Choroid plexus epithelial cell (primary cell): ENCODE data around the gene B4GALNT2.
"Not testable (repeated sequence)": the region's sequence is repeated elsewhere in the genome, so short reads cannot be mapped to it uniquely, and the experiment has no call there.

Experiments used
- DNase-seq: peaks from one replicate; pipeline ENCODE4 v3.0.0-alpha.2; 2010; ENCODE audit warnings: low read depth
- H3K4me3 ChIP-seq: 2 replicates; pipeline ENCODE4 v1.5.1; 2011; ENCODE audit warnings: low read depth, mild to moderate bottlenecking, control low read depth, low read length, moderate library complexity
- TF ChIP-seq, protein P1 (sequence below): conservative IDR thresholded peaks from 2 replicates; pipeline ENCODE4 v1.5.1; 2011; ENCODE audit warnings: low read depth, mild to moderate bottlenecking, control low read depth, inconsistent platforms, low read length, moderate library complexity

Gene B4GALNT2

GRCh38 chr17:49121696-49122292, 10.8 kb upstream of the B4GALNT2 start:
- TF ChIP-seq, protein P1, sequence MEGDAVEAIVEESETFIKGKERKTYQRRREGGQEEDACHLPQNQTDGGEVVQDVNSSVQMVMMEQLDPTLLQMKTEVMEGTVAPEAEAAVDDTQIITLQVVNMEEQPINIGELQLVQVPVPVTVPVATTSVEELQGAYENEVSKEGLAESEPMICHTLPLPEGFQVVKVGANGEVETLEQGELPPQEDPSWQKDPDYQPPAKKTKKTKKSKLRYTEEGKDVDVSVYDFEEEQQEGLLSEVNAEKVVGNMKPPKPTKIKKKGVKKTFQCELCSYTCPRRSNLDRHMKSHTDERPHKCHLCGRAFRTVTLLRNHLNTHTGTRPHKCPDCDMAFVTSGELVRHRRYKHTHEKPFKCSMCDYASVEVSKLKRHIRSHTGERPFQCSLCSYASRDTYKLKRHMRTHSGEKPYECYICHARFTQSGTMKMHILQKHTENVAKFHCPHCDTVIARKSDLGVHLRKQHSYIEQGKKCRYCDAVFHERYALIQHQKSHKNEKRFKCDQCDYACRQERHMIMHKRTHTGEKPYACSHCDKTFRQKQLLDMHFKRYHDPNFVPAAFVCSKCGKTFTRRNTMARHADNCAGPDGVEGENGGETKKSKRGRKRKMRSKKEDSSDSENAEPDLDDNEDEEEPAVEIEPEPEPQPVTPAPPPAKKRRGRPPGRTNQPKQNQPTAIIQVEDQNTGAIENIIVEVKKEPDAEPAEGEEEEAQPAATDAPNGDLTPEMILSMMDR = no peak
- DNase-seq = no peak
- H3K4me3 ChIP-seq = no peak overlapping the region

DNA sequence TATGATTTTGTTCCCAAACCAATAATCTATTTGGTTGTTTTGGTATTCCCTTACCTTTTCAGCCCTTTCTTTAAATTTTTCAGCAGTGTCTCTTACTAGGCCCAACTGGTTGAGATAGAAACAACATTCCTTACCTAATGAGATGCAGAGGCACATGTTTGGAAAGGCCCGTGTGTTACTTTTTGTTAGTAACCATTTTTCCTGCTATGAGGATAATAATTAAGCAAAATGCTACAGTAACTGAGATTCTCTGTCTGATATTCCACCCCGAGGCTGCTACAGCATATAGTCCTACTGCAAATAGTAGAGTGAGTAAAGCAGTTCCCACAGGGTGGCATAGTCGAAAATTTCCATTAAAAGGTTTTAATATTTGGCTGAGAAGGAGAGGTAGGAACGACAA, 10.0 kb upstream of the B4GALNT2 start:
- no peak overlapping the region for H3K4me3 ChIP-seq
- TF ChIP-seq, protein P1 = no peak
- no peak for DNase-seq

GRCh38 chr17:49123061-49123460, 9.5 kb upstream of the B4GALNT2 start:
- TF ChIP-seq, protein P1 = no peak
- no peak overlapping the region for H3K4me3 ChIP-seq
- DNase-seq = no peak

GRCh38 chr17:49125449-49125848, 7.1 kb upstream of the B4GALNT2 start:
- DNase-seq = no peak
- no peak overlapping the region for H3K4me3 ChIP-seq
- TF ChIP-seq, protein P1 = no peak

DNA sequence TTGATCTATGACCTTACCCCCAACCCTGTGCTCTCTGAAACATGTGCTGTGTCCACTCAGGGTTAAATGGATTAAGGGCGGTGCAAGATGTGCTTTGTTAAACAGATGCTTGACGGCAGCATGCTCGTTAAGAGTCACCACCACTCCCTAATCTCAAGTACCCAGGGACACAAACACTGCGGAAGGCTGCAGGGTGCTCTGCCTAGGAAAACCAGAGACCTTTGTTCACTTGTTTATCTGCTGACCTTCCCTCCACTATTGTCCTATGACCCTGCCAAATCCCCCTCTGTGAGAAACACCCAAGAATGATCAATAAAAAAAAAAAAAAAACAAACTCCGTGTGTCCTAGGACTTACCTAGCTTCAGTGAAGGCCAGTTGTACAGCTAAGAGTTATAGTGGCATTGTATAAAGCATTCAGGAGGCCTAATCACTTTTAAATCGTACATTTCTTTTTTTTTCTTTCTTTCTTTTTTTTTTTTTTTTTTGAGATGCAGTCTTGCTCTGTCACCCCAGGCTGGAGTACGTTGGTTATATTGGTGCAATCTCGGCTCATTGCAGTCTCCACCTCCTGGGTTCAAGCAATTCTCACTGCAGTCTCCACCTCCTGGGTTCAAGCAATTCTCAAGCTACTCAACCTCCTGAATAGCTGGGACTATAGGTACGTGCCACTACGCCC, 6.2 kb upstream of the B4GALNT2 start:
- not testable (repeated sequence) for DNase-seq

GRCh38 chr17:49129359-49129950, 3.1 kb upstream of the B4GALNT2 start:
- DNase-seq, H3K4me3 ChIP-seq: not testable (repeated sequence)

More for the DNA sequence above, 6.2 kb upstream of the B4GALNT2 start:
- not testable (repeated sequence) for H3K4me3 ChIP-seq

- TF ChIP-seq, protein P1 = no peak
- peak; percentile 26 for DNase-seq
These were observed 1.7 kb upstream of the B4GALNT2 start for GRCh38 chr17:49130891-49131290.

GRCh38 chr17:49132317-49132698, 261 bp upstream of the B4GALNT2 start:
- TF ChIP-seq, protein P1 = no peak
- H3K4me3 ChIP-seq = peak overlapping the region; percentile 48
- DNase-seq = no peak

More at GRCh38 chr17:49130891-49131290, 1.7 kb upstream of the B4GALNT2 start:
- no peak overlapping the region for H3K4me3 ChIP-seq
